Esophagus muscularis mucosa (tissue), 4 donors: ENCODE measurements around the gene SPOCK1. TPM values are rescaled to one million over a fixed set of nuclear protein-coding genes. Genes with fewer than 3 reads are reported as not detected.
A peak's percentile ranks its signal among the peaks of the same experiment; 100 is the strongest.

Source experiments
- DNase-seq: peaks from one replicate; pipeline ENCODE4 v3.0.0-alpha.2; 2017; ENCODE audit errors: extremely low spot score
- H3K27ac ChIP-seq, 4 donors: fragments of 200-600 bp; sonication (generic); replicated peaks in 1 of 4; 1 replicate in 3 of 4; 2 replicates in 1 of 4; pipeline ENCODE4 v1.5.1; 2016 to 2019; ENCODE audit warnings: mild to moderate bottlenecking in 1 of 4
- H3K27me3 ChIP-seq, 4 donors: fragments of 200-600 bp; sonication (generic); one replicate each; pipeline versions ENCODE4 v1.5.1 to v1.6.0; 2016 to 2019
- H3K36me3 ChIP-seq, 4 donors: fragments of 200-600 bp; sonication (generic); one replicate each; pipeline ENCODE4 v1.5.1; 2016 to 2019
- H3K4me1 ChIP-seq, 4 donors: fragments of 200-600 bp; sonication (generic); one replicate each; pipeline ENCODE4 v1.5.1; 2016 to 2019
- H3K4me3 ChIP-seq, 4 donors: fragments of 200-600 bp; sonication (generic); 1 replicate in 2 of 4; 2 replicates in 2 of 4; pipeline ENCODE4 v1.5.1; 2016 to 2019; ENCODE audit warnings: mild to moderate bottlenecking in 4 of 4, moderate library complexity in 1 of 4
- H3K9me3 ChIP-seq, 4 donors: fragments of 200-600 bp; sonication (generic); 1 replicate in 3 of 4; 2 replicates in 1 of 4; pipeline ENCODE4 v1.5.1; 2016 to 2019
- CTCF ChIP-seq, 3 experiments: fragments of 200-600 bp in 2 of 3; fragments of 450-650 bp in 1 of 3; sonication (generic) in 2 of 3; IDR thresholded peaks; one replicate each; pipeline ENCODE4 v1.5.1; 2017 to 2019; ENCODE audit warnings: antibody characterized with exemption in 3 of 3, mild to moderate bottlenecking in 2 of 3, moderate library complexity in 1 of 3
- EP300 ChIP-seq: sonication (generic); formaldehyde crosslinking; IDR thresholded peaks from one replicate; pipeline ENCODE4 v1.6.1; 2017; ENCODE audit warnings: antibody characterized with exemption
- POLR2A ChIP-seq: fragments of 450-650 bp; IDR thresholded peaks from one replicate; pipeline ENCODE4 v1.6.1; 2017; ENCODE audit warnings: antibody characterized with exemption, moderate library complexity, mild to moderate bottlenecking, low read depth
- POLR2AphosphoS5 ChIP-seq, 2 donors: sonication (generic); formaldehyde crosslinking; IDR thresholded peaks; one replicate each; pipeline ENCODE4 v1.6.1; 2017; ENCODE audit warnings: antibody characterized with exemption in 2 of 2
- WGBS: methylation state at CpG from one replicate; pipeline ENCODE4 v1.1.5; 2018; 5-methylcytosine and 5-hydroxymethylcytosine counted together
- intact Hi-C: fragments of 100-400 bp; cut with DNase I; formaldehyde crosslinking; loops from one replicate; pipeline ENCODE4 v1.15.1; 2023
- total RNA-seq, 4 donors: library from RNA; depleted of rRNA; stranded (reverse); fragments of >200 nt; gene quantifications; one replicate each; pipeline versions ENCODE4 v1.1.0 to v1.2.1, GENCODE V29; 2016

The SPOCK1 gene
- total RNA-seq, 4 donors from 2014 or later, result 39.0 to 52.4 (median 45.6) TPM

- Histone ChIP-seq H3K4me3 (no peak overlapping the region), H3K9me3 (no peaks in the 10 kb centered on the region), H3K4me1 (peaks cover 0 to 6% (median 0%) of the 10 kb centered on the region in 4 donors), H3K27ac (no peak overlapping the region), H3K36me3 (no peaks in the 10 kb centered on the region), H3K27me3 (no peaks in the 10 kb centered on the region)
- no peak for DNase-seq
- no peak for TF ChIP-seq EP300
- TF ChIP-seq CTCF (IDR thresholded peaks at IDR 0.05), result no peak
- no peak for TF ChIP-seq POLR2AphosphoS5 (IDR thresholded peaks at IDR 0.05)
- no peak for TF ChIP-seq POLR2A
- 60% methylated on average over 7 of the region's 7 CpGs for WGBS
- intact Hi-C loops, result no loop called here
Observed at GRCh38 chr5:137078171-137078665, 420.9 kb downstream of the SPOCK1 start.

GRCh38 chr5:137075163-137075970 lies 423.8 kb downstream of the SPOCK1 start:
- Histone ChIP-seq H3K27me3 (no peaks in the 10 kb centered on the region), H3K4me1 (peaks cover 0 to 6% (median 5%) of the 10 kb centered on the region in 4 donors), H3K9me3 (no peaks in the 10 kb centered on the region), H3K4me3 (no peak overlapping the region), H3K36me3 (no peaks in the 10 kb centered on the region), H3K27ac (no peak overlapping the region)
- TF ChIP-seq EP300, result no peak
- peak in 1 of 3 experiments; percentile 30 for TF ChIP-seq CTCF (IDR thresholded peaks at IDR 0.05)
- TF ChIP-seq POLR2A, result no peak
- TF ChIP-seq POLR2AphosphoS5 (IDR thresholded peaks at IDR 0.05), result no peak
- 58% methylated on average over 7 of the region's 7 CpGs for WGBS
- DNase-seq, result no peak
- intact Hi-C loops, result no loop called here

GRCh38 chr5:137073189-137073588 lies 425.9 kb downstream of the SPOCK1 start:
- 57% methylated on average over 3 of the region's 3 CpGs for WGBS
- DNase-seq, result no peak
- Histone ChIP-seq H3K27ac (peak overlapping the region; percentile 5 to 58 (median 52)), H3K27me3 (no peaks in the 10 kb centered on the region), H3K36me3 (no peaks in the 10 kb centered on the region), H3K4me1 (peaks cover 0 to 6% (median 2%) of the 10 kb centered on the region in 4 donors), H3K4me3 (no peak overlapping the region), H3K9me3 (no peaks in the 10 kb centered on the region)
- TF ChIP-seq EP300 (no peak), POLR2A (no peak), POLR2AphosphoS5 (IDR thresholded peaks at IDR 0.05) (no peak), CTCF (IDR thresholded peaks at IDR 0.05) (no peak)
- intact Hi-C loops, result no loop called here

GRCh38 chr5:137072361-137073115 lies 426.6 kb downstream of the SPOCK1 start:
- no peak for DNase-seq
- Histone ChIP-seq H3K36me3 (no peaks in the 10 kb centered on the region), H3K27me3 (no peaks in the 10 kb centered on the region), H3K4me3 (no peak overlapping the region), H3K4me1 (peaks cover 0 to 6% (median 2%) of the 10 kb centered on the region in 4 donors), H3K9me3 (no peaks in the 10 kb centered on the region), H3K27ac (peak overlapping the region; percentile 26 to 58 (median 52))
- TF ChIP-seq POLR2AphosphoS5 (IDR thresholded peaks at IDR 0.05), result peak in 1 of 2 donors; percentile 42
- TF ChIP-seq EP300, result no peak
- 73% methylated on average over 7 of the region's 7 CpGs for WGBS
- intact Hi-C loops, result no loop called here

- H3K4me3 ChIP-seq, result no peak overlapping the region
- intact Hi-C loops, result no loop called here
- TF ChIP-seq CTCF (IDR thresholded peaks at IDR 0.05) (no peak), EP300 (no peak), POLR2AphosphoS5 (IDR thresholded peaks at IDR 0.05) (no peak), POLR2A (no peak)
- no peak for DNase-seq
- 57% methylated on average over 2 of the region's 2 CpGs for WGBS
- no peaks in the 10 kb centered on the region for H3K36me3 ChIP-seq
- H3K27me3 ChIP-seq, result no peaks in the 10 kb centered on the region
- peaks cover 0 to 6% (median 2%) of the 10 kb centered on the region in 4 donors for H3K4me1 ChIP-seq
- H3K9me3 ChIP-seq, result no peaks in the 10 kb centered on the region
- H3K27ac ChIP-seq, result peak overlapping the region; percentile 26 to 58 (median 50)
Observed at GRCh38 chr5:137071931-137072330, 427.2 kb downstream of the SPOCK1 start.
